GM23248 (cell line): ENCODE data around the gene ANKRD6. TPM values are rescaled to one million over a fixed set of nuclear protein-coding genes. Genes with fewer than 3 reads are reported as not detected.

ENCODE experiments used
- DNase-seq: peaks from one replicate; pipeline ENCODE4 v3.0.0-alpha.2; 2015
- H2AFZ ChIP-seq: fragments of 200-600 bp; sonication (generic); 2 replicates; pipeline ENCODE4 v1.6.1; 2016; ENCODE audit warnings: antibody characterized with exemption
- H3F3A ChIP-seq: fragments of 200-600 bp; sonication (generic); 2 replicates; pipeline ENCODE4 v1.6.1; 2016; ENCODE audit warnings: mild to moderate bottlenecking, antibody characterized with exemption, mixed run types; ENCODE audit not compliant: insufficient read depth
- H3K27ac ChIP-seq: fragments of 200-600 bp; sonication (generic); 2 replicates; pipeline ENCODE4 v1.5.1; 2016; ENCODE audit warnings: mild to moderate bottlenecking
- H3K27me3 ChIP-seq: fragments of 200-600 bp; sonication (generic); replicated peaks from 2 replicates; pipeline ENCODE4 v1.6.1; 2016; ENCODE audit warnings: mild to moderate bottlenecking; ENCODE audit not compliant: insufficient read depth
- H3K36me3 ChIP-seq: fragments of 200-600 bp; sonication (generic); 2 replicates; pipeline ENCODE4 v1.6.1; 2016; ENCODE audit warnings: low read depth, mild to moderate bottlenecking
- H3K4me1 ChIP-seq: fragments of 200-600 bp; sonication (generic); 2 replicates; pipeline ENCODE4 v1.6.1; 2016; ENCODE audit warnings: mild to moderate bottlenecking; ENCODE audit not compliant: insufficient read depth
- H3K4me2 ChIP-seq: fragments of 200-600 bp; sonication (generic); one replicate; pipeline ENCODE4 v1.6.1; 2016; ENCODE audit warnings: mild to moderate bottlenecking; ENCODE audit not compliant: unreplicated experiment
- H3K4me3 ChIP-seq: fragments of 200-600 bp; sonication (generic); 2 replicates; pipeline ENCODE4 v1.5.1; 2016; ENCODE audit warnings: mild to moderate bottlenecking
- H3K79me2 ChIP-seq: fragments of 200-600 bp; sonication (generic); 2 replicates; pipeline ENCODE4 v1.6.1; 2016; ENCODE audit warnings: mild to moderate bottlenecking; ENCODE audit not compliant: insufficient read depth
- H3K9ac ChIP-seq: fragments of 200-600 bp; sonication (generic); 2 replicates; pipeline ENCODE4 v1.6.1; 2016; ENCODE audit warnings: mild to moderate bottlenecking
- H3K9me2 ChIP-seq: fragments of 200-600 bp; sonication (generic); 2 replicates; pipeline ENCODE4 v1.6.1; 2016; ENCODE audit warnings: mixed run types, mild to moderate bottlenecking, moderate library complexity; ENCODE audit not compliant: insufficient read depth
- H3K9me3 ChIP-seq: fragments of 200-600 bp; sonication (generic); one replicate; pipeline ENCODE4 v1.6.1; 2017; ENCODE audit warnings: low read depth
- H4K20me1 ChIP-seq: fragments of 200-600 bp; sonication (generic); 2 replicates; pipeline ENCODE4 v1.6.0; 2016; ENCODE audit not compliant: insufficient read depth
- EZH2 ChIP-seq: fragments of 200-600 bp; sonication (generic); IDR thresholded peaks from 2 replicates; pipeline ENCODE4 v1.6.1; 2018; ENCODE audit warnings: antibody characterized with exemption, mild to moderate bottlenecking; ENCODE audit not compliant: insufficient read depth, poor library complexity, severe bottlenecking
- EZH2phosphoT487 ChIP-seq: fragments of 200-600 bp; sonication (generic); IDR thresholded peaks from 2 replicates; pipeline ENCODE4 v1.6.1; 2018; ENCODE audit warnings: antibody characterized with exemption, moderate library complexity, mild to moderate bottlenecking, low read depth; ENCODE audit not compliant: insufficient read depth
- WGBS, 2 experiments: methylation state at CpG; one replicate each; pipeline ENCODE4 v1.1.6; 2015 to 2017; ENCODE audit warnings: low lambda C conversion rate in 2 of 2, low coverage in 1 of 2; ENCODE audit errors: missing lambda C conversion rate in 2 of 2; 5-methylcytosine and 5-hydroxymethylcytosine counted together
- in situ Hi-C: fragments of 300-500 bp; cut with MboI; formaldehyde crosslinking; loops from 2 replicates; pipeline ENCODE4 v1.15.0; 2020
- polyA plus RNA-seq: library from polyadenylated mRNA; unstranded; fragments of >200 nt; fragmentation: Nextera tagmentation; extraction: Ambion mirVana; gene quantifications from 2 replicates; pipeline ENCODE4 v1.2.1, GENCODE V29; 2016
- total RNA-seq: library from RNA; depleted of rRNA; stranded (reverse); fragments of >200 nt; shearing (Covaris generic); gene quantifications from 2 replicates; pipeline ENCODE4 v1.2.3, GENCODE V29; 2014

Gene ANKRD6
- total and polyA plus RNA-seq, 2 experiments from 2014 or later = 0.54 to 12.4 TPM

- H2AFZ ChIP-seq = no peak overlapping the region
- H3K9ac ChIP-seq = no peak overlapping the region
- no peaks in the 10 kb centered on the region for H3K4me1 ChIP-seq
- no peaks in the 10 kb centered on the region for H3F3A ChIP-seq
- H3K9me2 ChIP-seq = no peaks in the 10 kb centered on the region
- no peaks in the 10 kb centered on the region for H4K20me1 ChIP-seq
- no peak overlapping the region for H3K4me2 ChIP-seq
- 97 to 99% methylated on average over 3 of the region's 3 CpGs for WGBS, 2 experiments
- DNase-seq = no peak
- no peaks in the 10 kb centered on the region for H3K27me3 ChIP-seq
- no peaks in the 10 kb centered on the region for H3K9me3 ChIP-seq
- peaks cover 37% of the 10 kb centered on the region; the same call in 1 of the 2 replicates for H3K36me3 ChIP-seq
- no peak overlapping the region for H3K27ac ChIP-seq
- no peaks in the 10 kb centered on the region for H3K79me2 ChIP-seq
- no peak overlapping the region for H3K4me3 ChIP-seq
- TF ChIP-seq EZH2phosphoT487 (no peak), EZH2 (no peak)
- in situ Hi-C loops = no loop called here
Observed at GRCh38 chr6:89678531-89678930, 245.6 kb downstream of the ANKRD6 start.

- Histone ChIP-seq H3F3A (no peaks in the 10 kb centered on the region), H3K4me3 (no peak overlapping the region), H4K20me1 (no peaks in the 10 kb centered on the region), H2AFZ (no peak overlapping the region), H3K27me3 (no peaks in the 10 kb centered on the region), H3K79me2 (no peaks in the 10 kb centered on the region), H3K36me3 (peaks cover 37% of the 10 kb centered on the region; the same call in 1 of the 2 replicates), H3K27ac (no peak overlapping the region), H3K9ac (no peak overlapping the region), H3K4me1 (no peaks in the 10 kb centered on the region), H3K9me3 (no peaks in the 10 kb centered on the region), H3K9me2 (no peaks in the 10 kb centered on the region), H3K4me2 (no peak overlapping the region)
- no peak for DNase-seq
- TF ChIP-seq EZH2 (no peak), EZH2phosphoT487 (no peak)
- in situ Hi-C loops = no loop called here
- 75 to 77% methylated on average over 6 of the region's 6 CpGs for WGBS, 2 experiments
Observed at GRCh38 chr6:89679215-89680120, 246.5 kb downstream of the ANKRD6 start.

DNA sequence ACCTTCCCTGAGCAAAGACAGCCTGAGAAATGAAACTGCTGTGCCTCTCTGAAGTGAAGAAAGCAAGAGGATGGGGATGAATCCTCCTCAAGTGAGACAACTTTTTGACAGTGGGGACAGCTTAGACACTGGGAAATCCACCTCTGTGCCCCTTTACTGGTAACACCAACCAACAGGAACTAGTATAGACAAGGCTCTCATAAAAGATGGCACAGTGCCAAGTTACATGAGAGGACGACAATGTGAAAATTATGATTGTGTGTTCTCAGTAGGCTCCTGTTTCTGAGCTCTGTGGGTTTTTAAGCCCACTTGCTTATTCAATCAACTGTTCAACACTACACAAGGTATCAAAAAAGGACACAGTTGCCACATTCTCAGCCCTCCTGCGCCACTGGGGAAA is 247.2 kb downstream of the ANKRD6 start:
- H3K4me3 ChIP-seq = no peak overlapping the region
- no peaks in the 10 kb centered on the region for H3K79me2 ChIP-seq
- in situ Hi-C loops = no loop called here
- H3K36me3 ChIP-seq = peaks cover 34% of the 10 kb centered on the region; the same call in 1 of the 2 replicates
- no peaks in the 10 kb centered on the region for H4K20me1 ChIP-seq
- no peaks in the 10 kb centered on the region for H3K9me3 ChIP-seq
- H2AFZ ChIP-seq = no peak overlapping the region
- no peak overlapping the region for H3K27ac ChIP-seq
- WGBS, 2 experiments = 91 to 97% methylated on average over 2 of the region's 2 CpGs
- H3K4me1 ChIP-seq = no peaks in the 10 kb centered on the region
- no peak for TF ChIP-seq EZH2
- TF ChIP-seq EZH2phosphoT487 = no peak
- H3F3A ChIP-seq = no peaks in the 10 kb centered on the region
- DNase-seq = peak; percentile 6
- H3K27me3 ChIP-seq = no peaks in the 10 kb centered on the region
- H3K9ac ChIP-seq = no peak overlapping the region
- no peak overlapping the region for H3K4me2 ChIP-seq
- H3K9me2 ChIP-seq = no peaks in the 10 kb centered on the region

GRCh38 chr6:89680551-89680950 is 247.6 kb downstream of the ANKRD6 start:
- Histone ChIP-seq H2AFZ (no peak overlapping the region), H3K4me2 (no peak overlapping the region), H3K4me1 (no peaks in the 10 kb centered on the region), H3K9me2 (no peaks in the 10 kb centered on the region), H3K4me3 (no peak overlapping the region), H3K9ac (no peak overlapping the region), H4K20me1 (no peaks in the 10 kb centered on the region), H3K27me3 (no peaks in the 10 kb centered on the region), H3F3A (no peaks in the 10 kb centered on the region), H3K79me2 (no peaks in the 10 kb centered on the region), H3K9me3 (no peaks in the 10 kb centered on the region), H3K27ac (no peak overlapping the region), H3K36me3 (peaks cover 36% of the 10 kb centered on the region; the same call in 1 of the 2 replicates)
- DNase-seq = no peak
- WGBS, 2 experiments = 93 to 94% methylated on average over 7 of the region's 7 CpGs
- no peak for TF ChIP-seq EZH2phosphoT487
- TF ChIP-seq EZH2 = no peak
- in situ Hi-C loops = no loop called here
